Inflammatory macrophage treated with lipopolysaccharide for 4 hours (primary cell): Measurements from ENCODE around the gene GABRG2.

Experiments used
- DNase-seq: peaks from one replicate; pipeline ENCODE4 v3.0.0-alpha.2; 2020

GABRG2 gene

GRCh38 chr5:162196351-162196750, 128.8 kb downstream of the GABRG2 start:
- no peak for DNase-seq

- peak; percentile 39 for DNase-seq
Observed at GRCh38 chr5:162202285-162202880, 134.8 kb downstream of the GABRG2 start.
